Skeletal muscle cell (primary cell): ENCODE data around the gene WDFY4.

Experiments
- DNase-seq: peaks from one replicate; pipeline ENCODE4 v3.0.0-alpha.2; 2010; ENCODE audit warnings: low read depth
- H3K4me3 ChIP-seq: 2 replicates; pipeline ENCODE4 v1.5.1; 2011; ENCODE audit warnings: low read depth, mild to moderate bottlenecking, control low read depth, low read length, moderate library complexity

The WDFY4 gene

DNA sequence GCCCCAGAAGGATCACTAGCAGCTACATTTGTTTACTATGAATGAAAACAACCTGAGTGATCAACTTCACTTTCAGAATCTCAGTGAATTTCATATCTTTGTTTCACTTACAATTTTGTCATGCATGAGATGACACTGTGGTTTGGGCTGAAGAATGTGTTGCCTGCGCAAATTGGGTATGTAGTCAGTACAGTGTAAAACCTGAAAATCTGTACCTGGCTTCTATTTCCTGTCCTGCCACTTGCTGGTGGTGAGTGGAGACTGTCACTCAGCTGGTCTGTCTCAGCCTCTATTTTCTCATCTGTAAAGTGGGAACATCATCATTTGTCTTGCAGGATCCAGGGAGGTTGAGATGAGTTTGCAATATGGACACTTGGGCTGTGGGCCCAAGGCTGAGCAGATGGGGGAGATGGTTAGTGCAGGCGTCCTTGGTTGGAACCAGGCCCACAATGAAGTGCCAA is 118.0 kb downstream of the WDFY4 start:
- DNase-seq = no peak
- no peak overlapping the region for H3K4me3 ChIP-seq

GRCh38 chr10:48803801-48804584 is 119.3 kb downstream of the WDFY4 start:
- DNase-seq = no peak
- no peak overlapping the region for H3K4me3 ChIP-seq

DNA sequence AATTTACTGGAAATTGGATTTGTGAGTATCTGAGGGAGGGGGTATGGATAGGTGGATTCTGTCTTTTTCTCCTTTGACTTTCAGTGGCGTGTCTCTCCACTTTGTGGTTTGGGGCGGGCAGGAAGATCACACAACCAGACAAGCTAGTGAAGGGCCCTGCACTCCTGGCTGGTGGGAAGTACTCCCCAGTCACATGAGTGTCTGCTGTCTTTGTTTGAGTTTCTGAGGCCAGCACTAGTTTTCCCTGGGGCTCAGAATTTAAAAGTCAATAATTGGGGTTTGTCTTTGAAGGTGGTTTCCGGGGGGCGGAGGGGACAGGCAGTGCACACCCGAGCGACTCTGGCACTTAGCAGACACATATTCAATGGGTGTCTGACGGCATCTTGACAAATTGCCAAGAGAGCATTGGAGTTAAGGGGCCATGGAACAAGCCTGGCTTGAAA is 120.1 kb downstream of the WDFY4 start:
- no peak overlapping the region for H3K4me3 ChIP-seq
- DNase-seq = no peak

GRCh38 chr10:48805411-48805810 is 120.7 kb downstream of the WDFY4 start:
- DNase-seq = no peak
- no peak overlapping the region for H3K4me3 ChIP-seq

DNA sequence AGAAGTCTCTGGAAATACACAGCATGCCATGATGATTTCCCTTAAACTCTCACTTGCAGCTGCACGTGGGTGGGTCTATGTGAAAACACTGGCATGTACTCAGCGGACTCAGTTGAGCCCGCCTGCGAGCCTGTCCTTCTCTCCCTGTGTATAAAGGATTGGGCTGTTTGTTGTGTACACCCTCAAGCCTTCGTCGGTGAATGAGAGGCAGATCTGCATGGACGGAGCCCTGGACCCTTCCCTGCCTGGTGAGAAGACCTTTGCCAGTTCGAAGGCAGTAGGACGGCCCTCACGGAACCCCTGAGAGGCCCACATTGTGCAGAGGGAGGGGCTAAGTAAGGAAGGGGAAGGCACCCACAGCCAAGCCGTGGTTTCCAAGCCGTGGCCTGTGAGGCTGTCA is 121.2 kb downstream of the WDFY4 start:
- DNase-seq = no peak
- no peak overlapping the region for H3K4me3 ChIP-seq

GRCh38 chr10:48806342-48806741 is 121.7 kb downstream of the WDFY4 start:
- no peak for DNase-seq
- H3K4me3 ChIP-seq = no peak overlapping the region

GRCh38 chr10:48807791-48808470 is 123.3 kb downstream of the WDFY4 start:
- DNase-seq = no peak
- no peak overlapping the region for H3K4me3 ChIP-seq

GRCh38 chr10:48809261-48809660 is 124.6 kb downstream of the WDFY4 start:
- no peak overlapping the region for H3K4me3 ChIP-seq
- no peak for DNase-seq

DNA sequence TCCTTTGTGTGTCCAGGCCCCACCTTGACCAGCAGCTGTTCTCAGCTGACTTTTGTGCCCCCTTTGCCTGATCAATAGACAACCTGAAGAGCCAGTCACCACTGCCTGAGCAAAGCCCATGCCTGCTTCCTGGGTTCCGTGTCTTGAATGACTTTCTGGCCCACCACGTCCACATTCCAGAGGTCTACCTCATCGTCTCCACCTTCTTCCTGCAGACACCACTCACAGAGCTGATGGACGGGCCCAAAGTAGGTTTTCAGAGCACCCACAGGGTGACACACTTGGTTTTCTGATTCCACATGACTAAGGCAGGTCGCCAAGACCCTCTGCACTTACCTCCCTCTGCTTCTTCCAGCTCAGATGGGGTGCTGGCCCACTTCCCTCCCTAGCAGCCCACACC is 126.8 kb downstream of the WDFY4 start:
- DNase-seq = no peak
- no peak overlapping the region for H3K4me3 ChIP-seq

GRCh38 chr10:48811917-48812316 is 127.2 kb downstream of the WDFY4 start:
- no peak overlapping the region for H3K4me3 ChIP-seq
- no peak for DNase-seq

DNA sequence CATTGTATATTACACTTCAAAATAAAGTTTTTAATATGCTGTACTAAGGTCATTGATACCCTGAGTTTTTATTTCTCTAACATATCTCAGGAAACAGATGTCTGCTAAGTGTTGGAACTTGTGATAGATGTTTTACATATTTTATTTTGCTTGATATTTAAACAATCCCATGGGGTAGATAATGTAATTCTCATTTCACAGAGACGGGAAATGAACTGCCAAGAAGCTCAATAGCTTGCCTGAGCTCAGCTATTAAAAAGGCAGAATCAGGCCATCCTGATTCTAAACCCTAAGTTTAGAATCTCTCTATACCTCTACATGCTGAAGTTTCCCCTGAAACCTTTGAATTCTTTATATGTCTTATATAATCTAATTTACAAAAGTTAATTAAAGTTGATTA is 128.6 kb downstream of the WDFY4 start:
- no peak overlapping the region for H3K4me3 ChIP-seq
- DNase-seq = no peak

GRCh38 chr10:48813825-48814224 is 129.2 kb downstream of the WDFY4 start:
- no peak overlapping the region for H3K4me3 ChIP-seq
- no peak for DNase-seq

DNA sequence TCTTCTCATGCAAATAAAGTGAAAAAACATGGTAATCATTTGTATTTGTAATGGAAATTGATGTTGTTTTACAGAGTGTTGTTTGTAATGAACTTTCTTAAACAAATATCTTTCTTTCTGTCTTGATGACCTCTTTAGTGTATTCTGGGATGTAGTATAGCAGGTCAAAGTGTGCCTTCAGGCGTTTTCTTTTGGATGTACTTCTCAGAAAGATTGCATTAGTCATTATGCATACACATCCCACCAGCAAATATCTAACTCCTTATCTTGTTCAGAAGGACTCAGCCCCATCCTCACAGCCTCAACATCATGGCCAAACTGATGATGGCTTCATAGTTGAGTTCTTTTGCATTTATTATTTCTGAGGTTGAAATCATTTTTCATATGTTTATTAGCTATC is 130.3 kb downstream of the WDFY4 start:
- no peak overlapping the region for H3K4me3 ChIP-seq
- DNase-seq = no peak

- no peak overlapping the region for H3K4me3 ChIP-seq
- no peak for DNase-seq
These were observed 132.5 kb downstream of the WDFY4 start for GRCh38 chr10:48817141-48817540.

DNA sequence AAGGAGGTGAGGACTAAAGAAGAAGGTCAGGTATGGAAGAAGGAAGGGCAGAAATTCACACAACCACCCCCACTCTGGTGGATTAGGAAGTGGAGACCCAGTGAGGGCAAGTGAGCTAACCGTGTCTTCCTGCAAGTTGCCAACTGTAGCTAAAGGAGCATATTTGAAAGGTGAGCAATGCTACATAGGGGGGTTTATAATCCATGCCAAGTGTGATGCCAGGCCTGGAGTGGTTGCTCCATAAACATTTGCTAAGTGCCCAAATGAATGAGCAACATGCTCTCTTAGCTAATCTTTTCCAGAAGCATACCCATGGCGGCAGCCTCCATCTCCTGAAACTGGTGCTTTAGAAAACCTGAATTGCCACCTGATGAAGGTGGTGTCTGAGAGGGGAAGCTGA is 133.4 kb downstream of the WDFY4 start:
- no peak overlapping the region for H3K4me3 ChIP-seq
- DNase-seq = no peak

GRCh38 chr10:48818861-48819520 is 134.3 kb downstream of the WDFY4 start:
- DNase-seq = no peak
- H3K4me3 ChIP-seq = no peak overlapping the region

DNA sequence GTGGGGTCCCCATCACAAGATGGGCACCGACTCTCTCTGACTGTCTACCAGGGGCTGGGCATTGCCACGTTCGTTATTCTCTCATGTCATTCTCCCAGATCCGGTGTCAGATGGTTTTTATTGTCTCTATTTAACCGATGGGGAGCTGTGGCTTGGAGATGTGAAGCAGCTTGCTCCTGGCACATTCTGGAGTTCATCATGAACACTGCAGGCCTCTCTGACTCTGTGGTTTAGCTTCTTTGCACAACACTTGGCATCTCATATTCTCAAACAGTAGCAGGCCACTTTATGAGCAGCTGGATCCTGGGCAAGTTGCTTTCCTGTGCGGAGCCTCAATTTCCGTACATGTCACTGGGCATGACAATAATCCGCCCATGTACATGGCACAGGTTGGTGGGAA is 135.1 kb downstream of the WDFY4 start:
- no peak for DNase-seq
- no peak overlapping the region for H3K4me3 ChIP-seq

DNA sequence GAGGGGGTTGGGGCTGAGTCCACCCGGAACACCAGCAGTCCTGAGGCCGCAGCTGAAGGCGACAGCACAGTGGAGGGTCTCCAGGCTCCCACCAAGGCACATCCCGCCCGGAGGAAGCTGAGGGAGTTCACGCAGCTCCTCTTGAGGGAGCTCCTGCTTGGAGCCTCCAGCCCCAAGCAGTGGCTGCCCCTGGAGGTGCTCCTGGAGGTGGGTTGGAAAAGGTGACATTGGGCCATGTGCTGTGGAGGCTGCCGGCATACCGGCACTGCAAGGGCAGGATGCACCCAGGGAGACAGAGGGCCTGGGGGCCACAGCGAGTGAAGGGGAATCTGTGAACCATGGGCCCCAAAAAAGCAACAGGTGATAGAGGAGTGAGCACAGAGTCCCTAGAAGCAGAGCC is 135.6 kb downstream of the WDFY4 start:
- DNase-seq = no peak
- H3K4me3 ChIP-seq = no peak overlapping the region

DNA sequence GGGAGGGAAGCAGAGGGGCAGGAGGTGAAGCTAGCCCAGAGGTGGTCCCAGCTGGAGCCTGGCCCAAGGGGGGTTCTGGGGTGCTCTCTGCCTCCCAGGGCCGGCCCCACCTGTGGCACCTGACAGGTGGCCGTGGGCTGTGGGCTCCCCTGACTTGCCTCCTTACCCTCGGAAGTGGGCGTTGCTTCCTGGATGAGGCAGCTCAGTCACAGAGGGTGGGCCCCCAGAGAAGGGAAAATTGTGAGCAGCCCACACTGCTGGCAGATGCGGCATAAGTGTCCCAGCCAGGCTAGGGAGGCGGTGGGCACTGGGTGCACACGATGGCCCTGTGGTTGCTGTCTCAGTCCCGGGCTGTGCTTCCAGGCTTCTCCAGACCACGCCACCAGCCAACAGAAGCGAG is 136.0 kb downstream of the WDFY4 start:
- no peak overlapping the region for H3K4me3 ChIP-seq
- DNase-seq = no peak

DNA sequence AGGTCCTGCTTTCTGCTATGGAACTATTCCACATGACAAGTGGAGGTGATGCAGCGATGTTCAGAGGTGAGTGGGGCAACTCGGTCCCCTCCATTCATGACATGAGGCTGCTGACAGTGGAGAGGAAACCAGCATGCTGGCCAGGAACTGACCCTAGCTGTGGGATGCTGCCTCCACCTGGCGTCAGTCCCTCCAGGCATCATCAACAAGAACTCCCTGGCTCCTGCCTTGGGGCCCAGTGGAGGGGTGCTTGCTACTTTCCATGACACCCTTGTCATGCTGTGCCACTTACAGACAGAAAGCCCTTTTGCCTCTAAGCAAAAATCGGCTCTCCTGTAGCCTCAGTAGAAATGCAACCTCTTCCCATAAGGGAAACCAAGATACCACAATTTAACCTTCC is 136.4 kb downstream of the WDFY4 start:
- no peak overlapping the region for H3K4me3 ChIP-seq
- DNase-seq = no peak

GRCh38 chr10:48821692-48822091 is 137.0 kb downstream of the WDFY4 start:
- no peak for DNase-seq

More at GRCh38 chr10:48821692-48822091, 137.0 kb downstream of the WDFY4 start:
- H3K4me3 ChIP-seq = no peak overlapping the region
